SK-N-SH (cell line): Measurements from ENCODE around the gene RYR3.

Source experiments
- ELF1 ChIP-seq: IDR thresholded peaks from 2 replicates; pipeline ENCODE4 v1.4.0; 2012
- EP300 ChIP-seq, 2 experiments: IDR thresholded peaks; 2 replicates each; pipeline versions ENCODE4 v1.4.0 to v1.6.1; 2012; ENCODE audit warnings: borderline replicate concordance in 1 of 2, low read depth in 1 of 2, low read length in 1 of 2
- GABPA ChIP-seq: IDR thresholded peaks from 2 replicates; pipeline ENCODE4 v1.4.0; 2012; ENCODE audit warnings: low read depth, mild to moderate bottlenecking
- MAX ChIP-seq: IDR thresholded peaks from 2 replicates; pipeline ENCODE4 v1.4.0; 2012; ENCODE audit warnings: low read depth
- MEF2A ChIP-seq: IDR thresholded peaks from 2 replicates; pipeline ENCODE4 v1.4.0; 2012; ENCODE audit warnings: low read depth, borderline replicate concordance
- POLR2AphosphoS5 ChIP-seq: IDR thresholded peaks from 2 replicates; pipeline ENCODE4 v1.6.1; 2012; ENCODE audit warnings: low read depth, low read length
- RFX5 ChIP-seq: IDR thresholded peaks from 2 replicates; pipeline ENCODE4 v1.6.1; 2012; ENCODE audit warnings: mild to moderate bottlenecking, improper control_type of control experiment, low read length
- SMC3 ChIP-seq: IDR thresholded peaks from 2 replicates; pipeline ENCODE4 v1.6.1; 2012; ENCODE audit warnings: low read depth, low read length, improper control_type of control experiment
- TF ChIP-seq, protein P1 (sequence below): fragments of 200-600 bp; sonication (generic); IDR thresholded peaks from 2 replicates; pipeline ENCODE4 v1.6.1; 2017; ENCODE audit warnings: antibody characterized with exemption, mild to moderate bottlenecking, moderate library complexity
- TF ChIP-seq, protein P2 (sequence below): IDR thresholded peaks from 2 replicates; pipeline ENCODE4 v1.6.1; 2012; ENCODE audit warnings: mild to moderate bottlenecking, low read depth, low read length, moderate library complexity

DNA sequence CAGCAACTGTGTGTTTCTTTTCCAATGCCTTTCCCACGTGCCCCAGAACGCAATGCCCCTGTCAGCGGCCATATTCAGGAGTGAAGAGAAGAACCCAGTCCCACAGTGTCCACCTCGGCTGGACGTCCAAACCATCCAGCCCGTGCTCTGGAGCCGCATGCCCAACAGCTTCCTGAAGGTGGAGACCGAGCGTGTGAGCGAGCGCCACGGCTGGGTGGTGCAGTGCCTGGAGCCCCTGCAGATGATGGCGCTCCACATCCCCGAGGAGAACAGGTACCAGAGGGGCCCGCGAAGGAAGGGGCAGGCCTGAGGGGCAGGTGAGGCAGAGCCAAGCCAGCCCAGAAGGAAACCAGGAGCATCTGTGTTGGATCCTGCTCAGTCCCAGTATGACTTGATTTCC lies 349.4 kb downstream of the RYR3 start:
- TF ChIP-seq, protein P1, sequence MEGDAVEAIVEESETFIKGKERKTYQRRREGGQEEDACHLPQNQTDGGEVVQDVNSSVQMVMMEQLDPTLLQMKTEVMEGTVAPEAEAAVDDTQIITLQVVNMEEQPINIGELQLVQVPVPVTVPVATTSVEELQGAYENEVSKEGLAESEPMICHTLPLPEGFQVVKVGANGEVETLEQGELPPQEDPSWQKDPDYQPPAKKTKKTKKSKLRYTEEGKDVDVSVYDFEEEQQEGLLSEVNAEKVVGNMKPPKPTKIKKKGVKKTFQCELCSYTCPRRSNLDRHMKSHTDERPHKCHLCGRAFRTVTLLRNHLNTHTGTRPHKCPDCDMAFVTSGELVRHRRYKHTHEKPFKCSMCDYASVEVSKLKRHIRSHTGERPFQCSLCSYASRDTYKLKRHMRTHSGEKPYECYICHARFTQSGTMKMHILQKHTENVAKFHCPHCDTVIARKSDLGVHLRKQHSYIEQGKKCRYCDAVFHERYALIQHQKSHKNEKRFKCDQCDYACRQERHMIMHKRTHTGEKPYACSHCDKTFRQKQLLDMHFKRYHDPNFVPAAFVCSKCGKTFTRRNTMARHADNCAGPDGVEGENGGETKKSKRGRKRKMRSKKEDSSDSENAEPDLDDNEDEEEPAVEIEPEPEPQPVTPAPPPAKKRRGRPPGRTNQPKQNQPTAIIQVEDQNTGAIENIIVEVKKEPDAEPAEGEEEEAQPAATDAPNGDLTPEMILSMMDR: no peak
- TF ChIP-seq GABPA: no peak
- TF ChIP-seq POLR2AphosphoS5: no peak
- no peak for TF ChIP-seq EP300 (IDR thresholded peaks at IDR 0.05; ENCODE audit: borderline replicate concordance in 1 of 2, low read depth in 1 of 2, low read length in 1 of 2)
- TF ChIP-seq MEF2A: no peak
- TF ChIP-seq, protein P2, sequence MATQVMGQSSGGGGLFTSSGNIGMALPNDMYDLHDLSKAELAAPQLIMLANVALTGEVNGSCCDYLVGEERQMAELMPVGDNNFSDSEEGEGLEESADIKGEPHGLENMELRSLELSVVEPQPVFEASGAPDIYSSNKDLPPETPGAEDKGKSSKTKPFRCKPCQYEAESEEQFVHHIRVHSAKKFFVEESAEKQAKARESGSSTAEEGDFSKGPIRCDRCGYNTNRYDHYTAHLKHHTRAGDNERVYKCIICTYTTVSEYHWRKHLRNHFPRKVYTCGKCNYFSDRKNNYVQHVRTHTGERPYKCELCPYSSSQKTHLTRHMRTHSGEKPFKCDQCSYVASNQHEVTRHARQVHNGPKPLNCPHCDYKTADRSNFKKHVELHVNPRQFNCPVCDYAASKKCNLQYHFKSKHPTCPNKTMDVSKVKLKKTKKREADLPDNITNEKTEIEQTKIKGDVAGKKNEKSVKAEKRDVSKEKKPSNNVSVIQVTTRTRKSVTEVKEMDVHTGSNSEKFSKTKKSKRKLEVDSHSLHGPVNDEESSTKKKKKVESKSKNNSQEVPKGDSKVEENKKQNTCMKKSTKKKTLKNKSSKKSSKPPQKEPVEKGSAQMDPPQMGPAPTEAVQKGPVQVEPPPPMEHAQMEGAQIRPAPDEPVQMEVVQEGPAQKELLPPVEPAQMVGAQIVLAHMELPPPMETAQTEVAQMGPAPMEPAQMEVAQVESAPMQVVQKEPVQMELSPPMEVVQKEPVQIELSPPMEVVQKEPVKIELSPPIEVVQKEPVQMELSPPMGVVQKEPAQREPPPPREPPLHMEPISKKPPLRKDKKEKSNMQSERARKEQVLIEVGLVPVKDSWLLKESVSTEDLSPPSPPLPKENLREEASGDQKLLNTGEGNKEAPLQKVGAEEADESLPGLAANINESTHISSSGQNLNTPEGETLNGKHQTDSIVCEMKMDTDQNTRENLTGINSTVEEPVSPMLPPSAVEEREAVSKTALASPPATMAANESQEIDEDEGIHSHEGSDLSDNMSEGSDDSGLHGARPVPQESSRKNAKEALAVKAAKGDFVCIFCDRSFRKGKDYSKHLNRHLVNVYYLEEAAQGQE: no peak
- TF ChIP-seq RFX5: no peak
- no peak for TF ChIP-seq SMC3
- no peak for TF ChIP-seq MAX
- TF ChIP-seq ELF1: no peak
